Mucosa of descending colon (tissue), 3 donors: Measurements from ENCODE around the gene PCF11. TPM values are rescaled to one million over a fixed set of nuclear protein-coding genes. Genes with fewer than 3 reads are reported as not detected.
"Not testable (repeated sequence)": the region's sequence is repeated elsewhere in the genome, so short reads cannot be mapped to it uniquely, and the experiment has no call there.

ENCODE experiments used
- ATAC-seq: fragments of 200-7000 bp; cut with Tn5 transposase; one replicate; pipeline ENCODE4 v1.9.1; 2020; ENCODE audit warnings: mild to moderate bottlenecking, moderate library complexity
- DNase-seq, 3 donors: peaks; one replicate each; pipeline ENCODE4 v3.0.0-alpha.2; 2020
- H3K36me3 ChIP-seq: fragments of 200-600 bp; one replicate; pipeline ENCODE4 v1.8.0; 2021; ENCODE audit warnings: low read depth, mild to moderate bottlenecking
- H3K4me1 ChIP-seq: fragments of 200-600 bp; one replicate; pipeline ENCODE4 v1.8.0; 2021; ENCODE audit warnings: low read depth, mild to moderate bottlenecking
- H3K4me3 ChIP-seq: fragments of 200-600 bp; one replicate; pipeline ENCODE4 v1.8.0; 2021; ENCODE audit warnings: mild to moderate bottlenecking
- H3K9me3 ChIP-seq: fragments of 200-600 bp; one replicate; pipeline ENCODE4 v1.8.0; 2021; ENCODE audit warnings: mild to moderate bottlenecking
- intact Hi-C, 2 donors: fragments of 100-400 bp; cut with DNase I in 1 of 2; cut with micrococcal nuclease in 1 of 2; formaldehyde crosslinking; loops; one replicate each; pipeline versions ENCODE4 v1.11.0 to v1.11.1; 2022; cut with DNase I, micrococcal nuclease
- total RNA-seq, 3 donors: library from RNA; stranded (reverse); fragmentation: NEBNext Ultra II Directional in 2 of 3; extraction: Animal tissue kit (Norgen Biotek cat#: 25700) in 2 of 3; gene quantifications; one replicate each; pipeline versions ENCODE4 v1.2.1 to v1.2.4, GENCODE V29; 2021 to 2023
- TF ChIP-seq, protein P1 (sequence below): fragments of 200-600 bp; IDR thresholded peaks from one replicate; pipeline ENCODE4 v1.8.0; 2022; ENCODE audit warnings: antibody characterized with exemption, mild to moderate bottlenecking
- donor health status: DM: no; HTN: no; CAD: no; lungs with moderate emphysema.
- donor health status: DM: no; HTN: no; CAD: no.
- donor health status: DM: no; HTN: yes; CAD: no.

Gene PCF11
- total RNA-seq, 3 donors from 2014 or later = 57.2 to 60.5 (median 58.7) TPM

GRCh38 chr11:83206221-83206620 is 49.3 kb downstream of the PCF11 start:
- Histone ChIP-seq H3K9me3 (no peaks in the 10 kb centered on the region), H3K4me3 (no peak overlapping the region), H3K36me3 (no peaks in the 10 kb centered on the region), H3K4me1 (no peaks in the 10 kb centered on the region)
- intact Hi-C loops = no loop called here
- no peak for ATAC-seq
- DNase-seq = no peak
- TF ChIP-seq, protein P1, sequence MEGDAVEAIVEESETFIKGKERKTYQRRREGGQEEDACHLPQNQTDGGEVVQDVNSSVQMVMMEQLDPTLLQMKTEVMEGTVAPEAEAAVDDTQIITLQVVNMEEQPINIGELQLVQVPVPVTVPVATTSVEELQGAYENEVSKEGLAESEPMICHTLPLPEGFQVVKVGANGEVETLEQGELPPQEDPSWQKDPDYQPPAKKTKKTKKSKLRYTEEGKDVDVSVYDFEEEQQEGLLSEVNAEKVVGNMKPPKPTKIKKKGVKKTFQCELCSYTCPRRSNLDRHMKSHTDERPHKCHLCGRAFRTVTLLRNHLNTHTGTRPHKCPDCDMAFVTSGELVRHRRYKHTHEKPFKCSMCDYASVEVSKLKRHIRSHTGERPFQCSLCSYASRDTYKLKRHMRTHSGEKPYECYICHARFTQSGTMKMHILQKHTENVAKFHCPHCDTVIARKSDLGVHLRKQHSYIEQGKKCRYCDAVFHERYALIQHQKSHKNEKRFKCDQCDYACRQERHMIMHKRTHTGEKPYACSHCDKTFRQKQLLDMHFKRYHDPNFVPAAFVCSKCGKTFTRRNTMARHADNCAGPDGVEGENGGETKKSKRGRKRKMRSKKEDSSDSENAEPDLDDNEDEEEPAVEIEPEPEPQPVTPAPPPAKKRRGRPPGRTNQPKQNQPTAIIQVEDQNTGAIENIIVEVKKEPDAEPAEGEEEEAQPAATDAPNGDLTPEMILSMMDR = no peak

DNA sequence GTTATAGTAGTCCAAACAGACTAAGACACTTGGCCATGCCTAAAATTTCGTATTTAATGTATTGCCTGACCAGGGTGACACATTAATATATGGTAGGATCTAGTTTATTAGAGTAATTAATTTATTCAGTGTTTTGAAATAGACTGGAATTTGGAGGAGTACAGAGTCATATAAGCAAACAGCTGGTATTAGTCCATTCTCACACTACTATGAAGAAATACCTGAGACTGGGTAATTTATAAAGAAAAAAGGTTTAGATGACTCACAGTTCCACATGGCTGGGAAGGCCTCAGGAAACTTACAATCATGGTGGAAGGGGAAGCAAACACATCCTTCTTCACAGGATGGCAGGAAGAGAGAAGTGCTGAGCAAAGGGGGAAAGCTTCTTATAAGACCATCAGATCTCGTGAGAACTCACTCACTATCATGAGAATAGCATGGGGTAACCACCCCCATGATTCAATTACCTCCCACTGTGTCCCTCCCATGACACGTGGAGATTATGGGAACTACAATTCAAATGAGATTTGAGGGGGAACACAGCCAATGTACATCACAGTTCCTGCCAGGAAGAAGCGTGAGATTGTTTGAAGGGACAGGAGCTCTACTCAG is 49.9 kb downstream of the PCF11 start:
- H3K9me3 ChIP-seq, H3K4me1 ChIP-seq, DNase-seq, intact Hi-C loops, H3K4me3 ChIP-seq, H3K36me3 ChIP-seq, ATAC-seq: not testable (repeated sequence)

GRCh38 chr11:83219095-83219494 is 62.2 kb downstream of the PCF11 start:
- intact Hi-C loops = no loop called here
- Histone ChIP-seq H3K4me3 (no peak overlapping the region), H3K4me1 (no peaks in the 10 kb centered on the region), H3K36me3 (no peaks in the 10 kb centered on the region), H3K9me3 (no peaks in the 10 kb centered on the region)
- TF ChIP-seq, protein P1 = no peak
- DNase-seq (no peak), ATAC-seq (no peak)

DNA sequence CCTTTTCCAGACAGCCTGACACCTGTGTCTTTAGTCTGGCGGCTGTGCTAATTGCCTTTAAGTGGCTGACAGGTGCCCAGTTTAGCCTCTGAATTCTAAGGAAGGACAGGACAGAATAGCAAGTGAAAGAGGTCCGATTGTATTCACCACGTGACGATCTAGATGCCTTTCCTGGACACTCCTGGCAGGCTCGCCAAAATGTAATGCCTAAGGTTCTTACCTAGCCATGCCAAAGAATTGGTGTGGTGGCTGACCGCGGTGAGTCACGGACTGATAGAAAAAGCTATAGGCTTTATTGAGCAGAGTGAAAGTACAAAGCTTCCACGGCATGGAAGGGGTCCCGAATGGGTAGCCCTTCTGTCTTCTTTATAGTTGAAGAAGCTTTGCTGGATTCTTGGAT is 63.3 kb downstream of the PCF11 start:
- Histone ChIP-seq H3K4me1 (no peaks in the 10 kb centered on the region), H3K4me3 (no peak overlapping the region), H3K9me3 (no peaks in the 10 kb centered on the region), H3K36me3 (no peaks in the 10 kb centered on the region)
- no peak for ATAC-seq
- TF ChIP-seq, protein P1 = no peak
- intact Hi-C loops = no loop called here
- DNase-seq = no peak

DNA sequence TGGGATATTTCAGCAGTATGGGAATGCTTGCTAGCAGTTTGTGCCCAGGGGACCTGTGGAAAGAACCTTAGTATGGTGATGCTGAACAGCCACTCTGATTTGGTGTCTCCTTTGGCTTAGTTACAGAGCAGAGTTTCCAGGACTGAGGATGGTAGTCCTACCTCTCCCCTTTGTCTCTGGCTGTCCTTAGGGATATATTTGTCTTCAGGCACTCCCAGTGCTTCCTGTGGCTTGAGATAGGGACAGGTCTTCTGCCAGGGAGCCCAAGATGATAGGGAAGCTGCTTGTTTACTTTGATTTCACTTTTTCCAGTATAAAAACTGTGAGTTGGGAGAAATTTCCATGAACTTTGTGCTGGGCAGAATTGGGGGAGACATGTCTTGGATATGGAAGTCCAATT is 64.8 kb downstream of the PCF11 start:
- no peaks in the 10 kb centered on the region for H3K9me3 ChIP-seq
- H3K4me1 ChIP-seq = no peaks in the 10 kb centered on the region
- H3K36me3 ChIP-seq = no peaks in the 10 kb centered on the region
- ATAC-seq (no peak), DNase-seq (no peak)
- intact Hi-C loops = no loop called here
- TF ChIP-seq, protein P1 = no peak
- no peak overlapping the region for H3K4me3 ChIP-seq

GRCh38 chr11:83222499-83222898 is 65.6 kb downstream of the PCF11 start:
- no peak for ATAC-seq
- no peaks in the 10 kb centered on the region for H3K36me3 ChIP-seq
- no peak overlapping the region for H3K4me3 ChIP-seq
- intact Hi-C loops = no loop called here
- H3K9me3 ChIP-seq = no peaks in the 10 kb centered on the region
- DNase-seq = no peak
- no peaks in the 10 kb centered on the region for H3K4me1 ChIP-seq
- TF ChIP-seq, protein P1 = no peak
